GM18909 (cell line): ENCODE measurements around the gene DLG1.
"Not testable (repeated sequence)": the region's sequence is repeated elsewhere in the genome, so short reads cannot be mapped to it uniquely, and the experiment has no call there.

ENCODE experiments used
- ATAC-seq: cut with Tn5 transposase; IDR thresholded peaks from one replicate; pipeline ENCODE4 v1.9.1; 2021; ENCODE audit warnings: mild to moderate bottlenecking; ENCODE audit not compliant: unreplicated experiment, poor library complexity

The DLG1 gene

GRCh38 chr3:197041875-197042488 lies 256.4 kb downstream of the DLG1 start:
- no peak for ATAC-seq

- ATAC-seq: no peak
Observed at GRCh38 chr3:197040658-197041057, 257.8 kb downstream of the DLG1 start.

GRCh38 chr3:197038679-197039462 lies 259.5 kb downstream of the DLG1 start:
- ATAC-seq: no peak

GRCh38 chr3:197035577-197035976 lies 262.8 kb downstream of the DLG1 start:
- no peak for ATAC-seq

- ATAC-seq: not testable (repeated sequence)
Observed at GRCh38 chr3:197034778-197035177, 263.6 kb downstream of the DLG1 start.

- ATAC-seq: not testable (repeated sequence)
Observed at GRCh38 chr3:197033764-197034163, 264.6 kb downstream of the DLG1 start.

GRCh38 chr3:197031315-197032285 lies 266.8 kb downstream of the DLG1 start:
- no peak for ATAC-seq

GRCh38 chr3:197030379-197031314 lies 267.8 kb downstream of the DLG1 start:
- no peak for ATAC-seq

GRCh38 chr3:197029511-197030167 lies 268.8 kb downstream of the DLG1 start, which contains the start of gene MELTF:
MELTF (minus strand) TSS chr3:197029817; CDS start chr3:197029702, 115 bp downstream.
- ATAC-seq: peak; percentile 81

GRCh38 chr3:197028728-197029510 lies 269.5 kb downstream of the DLG1 start:
- ATAC-seq: peak; percentile 37

- ATAC-seq: no peak
Observed at GRCh38 chr3:197027896-197028727, 270.3 kb downstream of the DLG1 start.

GRCh38 chr3:197027151-197027895 lies 271.1 kb downstream of the DLG1 start:
- ATAC-seq: no peak

- ATAC-seq: no peak
Observed at GRCh38 chr3:197026481-197026866, 271.9 kb downstream of the DLG1 start.

- ATAC-seq: no peak
Observed at GRCh38 chr3:197025736-197026480, 272.5 kb downstream of the DLG1 start.

GRCh38 chr3:197024881-197025735 lies 273.3 kb downstream of the DLG1 start:
- no peak for ATAC-seq
